HG02943 (cell line): ENCODE measurements around the gene RPS6KA4.

Experiments used
- ATAC-seq: cut with Tn5 transposase; IDR thresholded peaks from one replicate; pipeline ENCODE4 v1.9.1; 2021; ENCODE audit warnings: mild to moderate bottlenecking, low read depth, moderate library complexity; ENCODE audit not compliant: unreplicated experiment

The RPS6KA4 gene

GRCh38 chr11:64384028-64384737, 25.2 kb downstream of the RPS6KA4 start:
- ATAC-seq = no peak

GRCh38 chr11:64384981-64385944, 26.3 kb downstream of the RPS6KA4 start:
- ATAC-seq = no peak

DNA sequence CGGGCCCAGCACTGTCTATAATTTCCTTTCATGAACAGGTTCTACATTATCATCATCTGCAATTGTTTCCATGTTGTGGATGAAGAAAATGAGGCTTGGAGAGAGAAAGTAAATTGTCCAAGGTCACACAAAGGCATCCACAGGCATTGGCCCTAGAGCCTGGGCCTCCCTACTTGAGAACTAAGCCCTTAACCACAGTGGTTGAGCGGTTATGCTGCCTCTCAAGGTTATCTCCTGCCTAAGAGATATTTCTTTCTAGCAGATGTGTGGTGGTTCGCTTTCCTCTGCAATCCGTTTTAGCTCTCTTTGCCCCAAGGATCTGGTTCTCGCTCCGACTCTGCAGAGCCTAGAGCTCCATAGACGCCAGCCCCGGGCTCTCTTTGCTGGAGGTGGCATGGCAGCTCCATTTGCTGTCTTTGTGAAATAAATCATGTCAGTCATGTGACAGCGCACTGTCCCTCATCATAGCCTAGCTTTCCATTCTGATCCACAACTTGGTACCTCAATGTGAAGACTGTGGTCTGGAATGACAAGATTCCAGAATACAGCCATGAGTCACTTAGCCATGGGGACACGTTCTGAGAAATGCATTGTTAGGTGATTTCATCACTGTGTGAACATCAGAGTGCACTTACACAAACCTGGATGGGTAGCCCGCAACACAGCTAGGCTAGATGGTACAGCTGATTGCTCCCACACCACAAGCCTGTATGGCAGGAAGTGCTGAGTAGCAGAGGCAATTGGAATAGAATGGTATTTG, 27.2 kb downstream of the RPS6KA4 start:
- ATAC-seq = no peak

DNA sequence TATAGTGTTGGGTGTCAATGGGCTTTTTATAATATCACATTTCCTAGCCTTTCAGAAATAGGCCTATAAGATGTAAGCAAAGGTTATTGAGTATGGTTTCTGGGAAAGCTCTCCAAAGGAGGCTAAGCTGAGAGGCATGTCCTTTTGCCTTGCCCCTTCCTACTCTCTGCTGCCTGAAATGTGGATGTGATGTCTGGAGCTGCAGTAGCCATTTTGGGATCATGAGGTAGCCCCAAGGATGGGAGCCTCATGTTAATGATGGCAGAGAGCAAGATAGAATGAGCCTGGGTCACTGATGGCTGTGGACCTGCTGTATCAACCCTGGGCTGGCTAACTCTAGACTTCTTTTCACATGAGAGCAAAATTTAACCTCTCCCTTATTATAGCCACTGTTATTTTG, 29.0 kb downstream of the RPS6KA4 start:
- ATAC-seq = no peak

DNA sequence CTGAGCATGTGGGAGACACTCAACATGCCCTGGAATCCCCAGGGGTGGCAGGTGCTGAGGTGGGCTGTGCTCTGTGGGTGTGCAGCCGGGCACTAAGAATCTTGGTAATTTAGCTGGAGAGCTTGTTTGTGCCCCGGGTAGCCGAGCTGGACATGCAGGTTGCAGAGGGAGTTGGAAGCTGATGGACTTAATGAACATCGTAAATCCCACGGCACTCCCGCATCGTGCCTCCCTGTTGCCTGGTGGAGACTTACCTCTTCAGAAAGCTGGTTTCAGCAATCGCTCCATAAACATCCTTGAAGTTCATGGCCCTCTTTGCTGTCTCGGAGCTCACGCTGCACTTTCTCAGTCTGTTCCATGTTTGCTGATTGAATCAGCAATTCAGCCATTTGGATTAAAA, 29.9 kb downstream of the RPS6KA4 start:
- ATAC-seq = no peak

- no peak for ATAC-seq
Measured at GRCh38 chr11:64389851-64390250, 30.9 kb downstream of the RPS6KA4 start.

GRCh38 chr11:64390558-64390957, 31.6 kb downstream of the RPS6KA4 start:
- ATAC-seq = no peak

GRCh38 chr11:64391839-64392238, 32.9 kb downstream of the RPS6KA4 start:
- no peak for ATAC-seq

- ATAC-seq = no peak
Measured at GRCh38 chr11:64395545-64396078, 36.6 kb downstream of the RPS6KA4 start.

GRCh38 chr11:64396079-64396591, 37.2 kb downstream of the RPS6KA4 start:
- no peak for ATAC-seq

DNA sequence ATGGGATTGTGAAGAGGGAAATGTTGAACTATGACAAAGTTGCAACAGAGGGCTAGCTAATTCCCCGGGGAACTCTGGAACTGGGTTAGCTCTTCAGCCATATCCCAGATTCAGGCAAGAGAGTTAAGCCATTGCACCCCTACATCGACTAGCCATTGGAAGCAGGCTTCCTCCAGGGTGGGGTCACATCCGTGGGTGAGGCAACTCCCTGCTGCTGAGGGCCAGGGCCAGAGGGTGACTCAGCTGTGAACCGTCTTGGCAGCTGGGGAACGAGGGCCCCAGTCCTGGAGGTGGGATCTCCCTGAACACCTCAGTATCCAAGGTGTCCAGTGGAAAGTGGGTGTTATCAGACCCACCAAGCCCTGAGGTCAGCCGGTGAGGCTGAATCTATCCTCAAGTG, 41.1 kb downstream of the RPS6KA4 start:
- ATAC-seq = no peak

DNA sequence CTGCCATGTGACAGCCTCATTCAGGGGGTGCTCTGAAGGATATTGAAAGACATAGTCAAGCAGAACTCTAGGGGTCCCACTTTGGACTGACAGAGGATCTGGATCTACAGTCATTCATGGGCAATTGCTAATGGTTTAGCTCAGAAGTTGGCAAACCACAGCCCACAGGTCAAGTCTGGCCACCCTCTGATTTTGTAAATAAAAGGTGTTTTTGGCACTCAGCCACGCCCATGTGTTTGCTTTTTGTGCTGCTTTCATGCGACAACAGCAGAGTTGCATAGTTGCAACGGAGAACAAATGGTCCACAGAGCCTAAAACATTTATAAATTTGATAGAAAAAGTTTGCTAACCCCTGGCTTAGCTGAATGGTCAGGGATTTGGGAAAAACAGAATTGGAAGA, 41.7 kb downstream of the RPS6KA4 start:
- ATAC-seq = no peak

DNA sequence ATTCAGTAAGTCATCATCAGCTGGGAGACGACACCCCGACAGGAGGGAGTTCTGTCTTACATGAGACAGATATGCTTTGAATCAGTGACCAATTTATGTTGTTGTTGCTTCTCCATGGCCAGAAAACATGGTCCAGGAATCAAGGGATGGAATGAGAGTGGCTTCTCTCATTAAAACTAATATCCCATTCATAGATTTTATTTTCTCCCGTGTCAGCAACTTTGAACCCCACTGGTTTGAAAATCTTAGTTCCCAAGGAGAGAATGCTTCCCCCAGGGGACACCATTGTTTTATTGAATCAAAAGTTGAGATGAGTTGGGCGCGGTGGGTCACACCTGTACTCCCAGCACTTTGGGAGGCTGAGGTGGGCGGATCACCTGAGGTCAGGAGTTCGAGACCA, 42.8 kb downstream of the RPS6KA4 start:
- ATAC-seq = no peak

- no peak for ATAC-seq
Measured at GRCh38 chr11:64403106-64403505, 44.1 kb downstream of the RPS6KA4 start.

DNA sequence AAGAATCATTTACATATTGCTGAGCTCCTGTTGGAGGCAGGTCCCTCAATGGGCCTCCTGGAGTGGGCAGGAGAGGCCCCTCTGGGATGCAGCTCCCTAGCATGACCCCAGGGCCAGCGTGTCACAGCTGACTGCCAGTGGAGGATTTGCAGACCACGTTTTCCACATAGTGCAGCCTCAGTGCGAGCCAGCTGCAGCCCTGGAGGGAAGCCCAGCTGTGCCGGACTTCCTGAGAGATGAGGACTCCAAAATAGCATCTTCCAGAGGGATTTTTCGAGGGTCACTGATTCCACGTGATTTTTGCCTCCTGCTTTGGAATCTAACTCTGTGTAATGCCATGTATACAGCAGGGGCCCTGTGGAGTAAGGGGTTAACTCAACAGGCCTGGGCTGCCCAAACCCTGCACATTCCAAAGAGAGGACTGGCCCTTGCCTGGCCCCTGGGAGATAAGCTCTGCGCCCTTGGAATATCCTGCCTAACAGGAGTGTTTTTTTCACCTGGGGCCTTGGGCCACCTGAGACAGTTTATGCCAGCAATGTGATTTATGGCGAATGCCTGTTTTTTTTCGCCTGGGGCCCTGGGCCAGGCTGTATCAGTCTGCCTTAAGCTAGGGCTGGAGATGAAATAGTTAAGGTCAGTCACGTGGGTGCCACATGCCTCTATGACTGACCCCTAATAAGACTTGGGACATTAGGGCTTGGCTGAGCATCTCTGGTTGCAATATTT, 47.4 kb downstream of the RPS6KA4 start:
- no peak for ATAC-seq

DNA sequence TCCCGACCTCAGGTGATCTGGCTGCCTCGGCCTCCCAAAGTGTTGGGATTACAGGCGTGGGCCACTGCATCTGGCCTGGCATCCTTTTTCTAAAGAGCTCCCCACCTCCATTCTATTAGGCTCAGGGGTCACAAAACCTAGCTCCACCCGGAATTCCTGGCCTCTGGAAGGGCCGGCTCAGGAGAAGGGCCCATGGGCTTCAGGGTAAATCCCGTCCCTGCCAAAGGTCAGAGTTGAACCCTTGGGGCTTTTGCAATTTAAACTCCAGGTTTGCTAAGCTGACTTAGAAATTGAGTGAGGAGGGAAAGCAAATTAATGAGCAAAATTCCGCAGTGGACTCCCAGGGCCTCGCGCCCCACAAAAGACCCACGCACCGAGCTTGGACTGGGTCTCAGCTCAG, 48.3 kb downstream of the RPS6KA4 start:
- ATAC-seq = no peak

DNA sequence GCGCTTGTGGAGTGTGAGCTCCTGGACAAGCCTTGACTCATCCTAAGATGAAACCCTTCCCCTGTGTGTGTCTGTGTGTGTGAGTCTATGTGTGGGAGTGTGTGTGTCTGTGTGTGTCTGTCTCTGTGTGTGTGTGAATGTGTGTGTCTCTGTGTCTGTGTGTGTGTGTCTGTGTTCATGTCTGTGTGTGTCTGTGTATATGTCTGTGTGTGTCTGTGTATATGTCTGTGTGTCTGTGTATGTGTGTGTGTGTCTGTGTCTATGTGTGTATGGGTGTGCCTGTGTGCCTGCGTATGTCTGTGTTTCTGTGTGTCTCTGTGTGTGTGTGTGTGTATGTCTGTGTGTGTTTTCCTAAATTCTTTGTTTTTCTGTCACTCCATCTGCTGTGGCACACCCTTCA, 48.7 kb downstream of the RPS6KA4 start:
- no peak for ATAC-seq

DNA sequence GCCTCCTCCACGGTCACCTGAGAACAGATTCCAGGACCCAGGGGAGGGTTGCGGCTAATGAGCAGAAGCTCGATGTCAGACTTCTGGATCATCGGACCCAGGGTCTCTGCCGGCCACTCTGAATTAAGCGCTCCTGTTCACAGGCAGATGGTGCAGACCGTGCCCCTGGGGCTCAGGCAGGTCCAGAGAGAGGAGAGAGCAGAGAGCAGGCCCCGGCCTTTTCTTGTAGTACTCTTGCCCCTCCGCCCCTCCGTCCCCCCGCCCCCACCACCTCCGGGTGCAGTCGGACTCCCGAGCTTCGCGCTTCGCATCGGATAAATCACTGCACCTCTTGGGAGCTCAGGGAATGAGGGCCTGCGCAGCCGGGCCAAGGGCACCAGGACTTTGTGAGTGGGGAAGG, 50.3 kb downstream of the RPS6KA4 start:
- ATAC-seq = no peak

DNA sequence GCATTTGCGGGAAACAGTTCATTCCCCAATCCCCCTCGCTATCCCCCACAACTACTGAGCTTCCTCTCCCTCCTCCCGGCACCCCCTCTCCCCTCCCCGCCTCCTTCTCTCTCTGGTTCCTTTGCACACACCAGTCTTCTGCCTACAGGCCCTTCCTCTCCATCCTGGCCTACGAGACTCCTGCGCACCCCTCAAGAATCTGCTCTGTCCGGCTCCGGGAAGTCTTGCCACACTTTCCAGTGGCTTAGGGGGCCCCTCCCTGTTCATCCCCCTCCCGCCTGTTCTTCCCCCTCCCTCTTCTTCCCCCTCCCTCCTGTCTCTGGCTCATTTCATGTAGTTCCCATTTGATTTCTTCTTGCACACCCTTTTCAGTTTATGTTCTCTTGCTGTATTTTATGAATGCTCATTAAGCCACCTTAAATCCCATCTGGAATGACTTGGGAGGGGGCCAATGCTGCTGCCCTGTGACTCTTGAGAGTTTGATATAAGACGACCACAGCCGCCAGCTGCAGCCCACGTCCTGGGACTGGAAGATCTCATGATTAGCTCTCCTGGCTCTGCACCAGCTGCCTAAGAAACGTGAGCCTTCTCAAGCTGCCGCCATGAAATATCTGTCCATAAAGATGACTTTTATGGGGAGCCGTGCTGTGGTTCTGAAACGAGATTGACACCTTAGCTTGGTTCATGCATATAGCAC, 50.9 kb downstream of the RPS6KA4 start:
- no peak for ATAC-seq
